ENCODE results near the gene PRKAR2B. TPM values are rescaled to one million over a fixed set of nuclear protein-coding genes. Genes with fewer than 3 reads are reported as not detected.

PRKAR2B gene
- total and polyA plus RNA-seq, 2 experiments from 2014 or later = 48.8 to 50.6 TPM

- H3K36me3 ChIP-seq (ENCODE audit: insufficient read depth) = no peaks in the 10 kb centered on the region
- peaks cover 2% of the 10 kb centered on the region for H3K27me3 Mint-ChIP-seq (ENCODE audit: insufficient read depth, low read depth, poor library complexity)
- DNase-seq (ENCODE audit: low spot score) (no peak), ATAC-seq (no peak)
- H3K36me3 Mint-ChIP-seq (ENCODE audit: low read depth) = no peaks in the 10 kb centered on the region
- H3K9me2 ChIP-seq (ENCODE audit: insufficient read depth) = peaks cover 3% of the 10 kb centered on the region
- no peak overlapping the region for H3K4me3 Mint-ChIP-seq
- H3F3A ChIP-seq (replicated peaks; ENCODE audit: low read depth) = no peaks in the 10 kb centered on the region
- H3K4me3 ChIP-seq = no peak overlapping the region
- no peak for TF ChIP-seq CREB1 (CRISPR knock-in tag; IDR thresholded peaks at IDR 0.05; ENCODE audit: low read depth)
- no peak overlapping the region for H2AFZ ChIP-seq
- H3K9me3 Mint-ChIP-seq = no peaks in the 10 kb centered on the region
- no peak overlapping the region for H3K27ac ChIP-seq (ENCODE audit: low read depth)
- no peaks in the 10 kb centered on the region for H4K20me1 ChIP-seq (replicated peaks; ENCODE audit: insufficient read depth)
- H3K4me1 Mint-ChIP-seq = peaks cover 18% of the 10 kb centered on the region
- no peak overlapping the region for H3K27ac Mint-ChIP-seq
- peaks cover 22% of the 10 kb centered on the region for H3K4me1 ChIP-seq (ENCODE audit: insufficient read depth)
- H3K4me2 ChIP-seq = no peak overlapping the region
- H3K27me3 ChIP-seq (ENCODE audit: insufficient read depth) = no peaks in the 10 kb centered on the region
- H3K79me2 ChIP-seq (replicated peaks; ENCODE audit: insufficient read depth) = no peaks in the 10 kb centered on the region
Measured at GRCh38 chr7:107012691-107013090, 31.8 kb upstream of the PRKAR2B start.

GRCh38 chr7:107014387-107015023 is 30.0 kb upstream of the PRKAR2B start:
- H3K9me2 ChIP-seq (ENCODE audit: insufficient read depth) = peaks cover 12% of the 10 kb centered on the region
- H3K27me3 Mint-ChIP-seq (ENCODE audit: insufficient read depth, low read depth, poor library complexity) = peaks cover 2% of the 10 kb centered on the region
- no peak for TF ChIP-seq EZH2 (IDR thresholded peaks at IDR 0.05; ENCODE audit: low read depth, unreplicated experiment)
- TF ChIP-seq, protein P1, sequence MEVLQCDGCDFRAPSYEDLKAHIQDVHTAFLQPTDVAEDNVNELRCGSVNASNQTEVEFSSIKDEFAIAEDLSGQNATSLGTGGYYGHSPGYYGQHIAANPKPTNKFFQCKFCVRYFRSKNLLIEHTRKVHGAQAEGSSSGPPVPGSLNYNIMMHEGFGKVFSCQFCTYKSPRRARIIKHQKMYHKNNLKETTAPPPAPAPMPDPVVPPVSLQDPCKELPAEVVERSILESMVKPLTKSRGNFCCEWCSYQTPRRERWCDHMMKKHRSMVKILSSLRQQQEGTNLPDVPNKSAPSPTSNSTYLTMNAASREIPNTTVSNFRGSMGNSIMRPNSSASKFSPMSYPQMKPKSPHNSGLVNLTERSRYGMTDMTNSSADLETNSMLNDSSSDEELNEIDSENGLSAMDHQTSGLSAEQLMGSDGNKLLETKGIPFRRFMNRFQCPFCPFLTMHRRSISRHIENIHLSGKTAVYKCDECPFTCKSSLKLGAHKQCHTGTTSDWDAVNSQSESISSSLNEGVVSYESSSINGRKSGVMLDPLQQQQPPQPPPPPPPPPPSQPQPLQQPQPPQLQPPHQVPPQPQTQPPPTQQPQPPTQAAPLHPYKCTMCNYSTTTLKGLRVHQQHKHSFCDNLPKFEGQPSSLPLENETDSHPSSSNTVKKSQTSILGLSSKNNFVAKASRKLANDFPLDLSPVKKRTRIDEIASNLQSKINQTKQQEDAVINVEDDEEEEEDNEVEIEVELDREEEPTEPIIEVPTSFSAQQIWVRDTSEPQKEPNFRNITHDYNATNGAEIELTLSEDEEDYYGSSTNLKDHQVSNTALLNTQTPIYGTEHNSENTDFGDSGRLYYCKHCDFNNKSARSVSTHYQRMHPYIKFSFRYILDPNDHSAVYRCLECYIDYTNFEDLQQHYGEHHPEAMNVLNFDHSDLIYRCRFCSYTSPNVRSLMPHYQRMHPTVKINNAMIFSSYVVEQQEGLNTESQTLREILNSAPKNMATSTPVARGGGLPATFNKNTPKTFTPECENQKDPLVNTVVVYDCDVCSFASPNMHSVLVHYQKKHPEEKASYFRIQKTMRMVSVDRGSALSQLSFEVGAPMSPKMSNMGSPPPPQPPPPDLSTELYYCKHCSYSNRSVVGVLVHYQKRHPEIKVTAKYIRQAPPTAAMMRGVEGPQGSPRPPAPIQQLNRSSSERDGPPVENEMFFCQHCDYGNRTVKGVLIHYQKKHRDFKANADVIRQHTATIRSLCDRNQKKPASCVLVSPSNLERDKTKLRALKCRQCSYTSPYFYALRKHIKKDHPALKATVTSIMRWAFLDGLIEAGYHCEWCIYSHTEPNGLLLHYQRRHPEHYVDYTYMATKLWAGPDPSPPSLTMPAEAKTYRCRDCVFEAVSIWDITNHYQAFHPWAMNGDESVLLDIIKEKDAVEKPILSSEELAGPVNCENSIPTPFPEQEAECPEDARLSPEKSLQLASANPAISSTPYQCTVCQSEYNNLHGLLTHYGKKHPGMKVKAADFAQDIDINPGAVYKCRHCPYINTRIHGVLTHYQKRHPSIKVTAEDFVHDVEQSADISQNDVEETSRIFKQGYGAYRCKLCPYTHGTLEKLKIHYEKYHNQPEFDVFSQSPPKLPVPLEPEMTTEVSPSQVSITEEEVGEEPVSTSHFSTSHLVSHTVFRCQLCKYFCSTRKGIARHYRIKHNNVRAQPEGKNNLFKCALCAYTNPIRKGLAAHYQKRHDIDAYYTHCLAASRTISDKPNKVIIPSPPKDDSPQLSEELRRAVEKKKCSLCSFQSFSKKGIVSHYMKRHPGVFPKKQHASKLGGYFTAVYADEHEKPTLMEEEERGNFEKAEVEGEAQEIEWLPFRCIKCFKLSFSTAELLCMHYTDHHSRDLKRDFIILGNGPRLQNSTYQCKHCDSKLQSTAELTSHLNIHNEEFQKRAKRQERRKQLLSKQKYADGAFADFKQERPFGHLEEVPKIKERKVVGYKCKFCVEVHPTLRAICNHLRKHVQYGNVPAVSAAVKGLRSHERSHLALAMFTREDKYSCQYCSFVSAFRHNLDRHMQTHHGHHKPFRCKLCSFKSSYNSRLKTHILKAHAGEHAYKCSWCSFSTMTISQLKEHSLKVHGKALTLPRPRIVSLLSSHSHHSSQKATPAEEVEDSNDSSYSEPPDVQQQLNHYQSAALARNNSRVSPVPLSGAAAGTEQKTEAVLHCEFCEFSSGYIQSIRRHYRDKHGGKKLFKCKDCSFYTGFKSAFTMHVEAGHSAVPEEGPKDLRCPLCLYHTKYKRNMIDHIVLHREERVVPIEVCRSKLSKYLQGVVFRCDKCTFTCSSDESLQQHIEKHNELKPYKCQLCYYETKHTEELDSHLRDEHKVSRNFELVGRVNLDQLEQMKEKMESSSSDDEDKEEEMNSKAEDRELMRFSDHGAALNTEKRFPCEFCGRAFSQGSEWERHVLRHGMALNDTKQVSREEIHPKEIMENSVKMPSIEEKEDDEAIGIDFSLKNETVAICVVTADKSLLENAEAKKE (CRISPR knock-in tag; IDR thresholded peaks at IDR 0.05) = no peak
- peak overlapping the region; percentile 55 for H3K4me2 ChIP-seq
- DNase-seq (ENCODE audit: low spot score) (peak; percentile 7), ATAC-seq (peak; percentile 63)
- peaks cover 22% of the 10 kb centered on the region for H3K4me1 ChIP-seq (ENCODE audit: insufficient read depth)
- H2AFZ ChIP-seq = peak overlapping the region; percentile 97
- no peak overlapping the region for H3K4me3 ChIP-seq
- H4K20me1 ChIP-seq (replicated peaks; ENCODE audit: insufficient read depth) = no peaks in the 10 kb centered on the region; the same call in 1 of the 2 replicates
- H3K9me3 Mint-ChIP-seq = no peaks in the 10 kb centered on the region
- no peak overlapping the region for H3K4me3 Mint-ChIP-seq
- H3K27ac ChIP-seq (ENCODE audit: low read depth) = 0 out of 2 replicates have a peak overlapping the region, but pooled peaks have one; percentile 12
- H3K79me2 ChIP-seq (replicated peaks; ENCODE audit: insufficient read depth) = no peaks in the 10 kb centered on the region
- H3K27ac Mint-ChIP-seq = no peak overlapping the region; the same call in 1 of the 2 replicates
- no peaks in the 10 kb centered on the region for H3F3A ChIP-seq (replicated peaks; ENCODE audit: low read depth)
- H3K36me3 ChIP-seq (ENCODE audit: insufficient read depth) = no peaks in the 10 kb centered on the region
- H3K27me3 ChIP-seq (ENCODE audit: insufficient read depth) = no peaks in the 10 kb centered on the region
- peaks cover 18% of the 10 kb centered on the region for H3K4me1 Mint-ChIP-seq
- no peaks in the 10 kb centered on the region for H3K36me3 Mint-ChIP-seq (ENCODE audit: low read depth)

All from GM23338 (cell line).